HG02588 (cell line): Measurements from ENCODE around the gene ATF7.

ENCODE experiments used
- ATAC-seq: cut with Tn5 transposase; IDR thresholded peaks from one replicate; pipeline ENCODE4 v1.9.1; 2021; ENCODE audit warnings: mild to moderate bottlenecking, moderate library complexity; ENCODE audit not compliant: unreplicated experiment

The ATF7 gene

GRCh38 chr12:53504004-53504920 lies 121.9 kb downstream of the ATF7 start:
- ATAC-seq = no peak

GRCh38 chr12:53502983-53503728 lies 123.0 kb downstream of the ATF7 start:
- ATAC-seq = no peak

GRCh38 chr12:53502331-53502730 lies 123.9 kb downstream of the ATF7 start:
- no peak for ATAC-seq

GRCh38 chr12:53501615-53502181 lies 124.5 kb downstream of the ATF7 start:
- ATAC-seq = no peak

- ATAC-seq = peak; percentile 78
Measured at GRCh38 chr12:53500776-53501614, 125.2 kb downstream of the ATF7 start, which contains the start of gene TARBP2. TSS of gene TARBP2 (plus strand) at chr12:53501283. CDS start at chr12:53501409, 126 bp downstream.

- no peak for ATAC-seq
Measured at GRCh38 chr12:53500142-53500775, 125.9 kb downstream of the ATF7 start.

- no peak for ATAC-seq
Measured at GRCh38 chr12:53499266-53500141, 126.7 kb downstream of the ATF7 start, which contains the start of gene MAP3K12. TSS of gene MAP3K12 (minus strand) at chr12:53499458. CDS start at chr12:53487391, 12,067 bp downstream.

GRCh38 chr12:53498235-53498630 lies 127.9 kb downstream of the ATF7 start:
- no peak for ATAC-seq

- no peak for ATAC-seq
Measured at GRCh38 chr12:53497461-53497860, 128.7 kb downstream of the ATF7 start.

GRCh38 chr12:53496752-53497032 lies 129.5 kb downstream of the ATF7 start:
- ATAC-seq = no peak

GRCh38 chr12:53495903-53496751 lies 130.1 kb downstream of the ATF7 start:
- no peak for ATAC-seq

- no peak for ATAC-seq
Measured at GRCh38 chr12:53493610-53494391, 132.4 kb downstream of the ATF7 start.

- ATAC-seq = peak; percentile 95
Measured at GRCh38 chr12:53492830-53493609, 133.2 kb downstream of the ATF7 start.

- no peak for ATAC-seq
Measured at GRCh38 chr12:53492188-53492587, 134.0 kb downstream of the ATF7 start.

GRCh38 chr12:53489242-53489864 lies 136.8 kb downstream of the ATF7 start:
- ATAC-seq = no peak

GRCh38 chr12:53486736-53487487 lies 139.3 kb downstream of the ATF7 start:
- no peak for ATAC-seq
